Endometrium (tissue), 2 donors: ENCODE results near the gene IGF2.

Source experiments
- FAIRE-seq: peaks from 2 replicates; lab custom pipeline; 2012; peaks lifted over from hg19 to GRCh38; lab: Jason Lieb, UNC
- donor health status: control.
- donor health status: control.

Gene IGF2

GRCh38 chr11:2122907-2123627 lies 16.1 kb downstream of the IGF2 start:
- FAIRE-seq: no peak

GRCh38 chr11:2122222-2122906 lies 16.8 kb downstream of the IGF2 start:
- no peak for FAIRE-seq

GRCh38 chr11:2121227-2122130 lies 17.7 kb downstream of the IGF2 start:
- no peak for FAIRE-seq

- FAIRE-seq: no peak
Measured at GRCh38 chr11:2120359-2121100, 18.7 kb downstream of the IGF2 start.

- no peak for FAIRE-seq
Measured at GRCh38 chr11:2118677-2119076, 20.5 kb downstream of the IGF2 start.

- FAIRE-seq: no peak
Measured at GRCh38 chr11:2116680-2117079, 22.5 kb downstream of the IGF2 start.

GRCh38 chr11:2115308-2115707 lies 23.9 kb downstream of the IGF2 start:
- FAIRE-seq: no peak

- no peak for FAIRE-seq
Measured at GRCh38 chr11:2114430-2115241, 24.6 kb downstream of the IGF2 start.

GRCh38 chr11:2113776-2114175 lies 25.4 kb downstream of the IGF2 start:
- no peak for FAIRE-seq

GRCh38 chr11:2110521-2110920 lies 28.7 kb downstream of the IGF2 start:
- FAIRE-seq: no peak

- FAIRE-seq: no peak
Measured at GRCh38 chr11:2109541-2110019, 29.6 kb downstream of the IGF2 start.

GRCh38 chr11:2108675-2109491 lies 30.3 kb downstream of the IGF2 start:
- no peak for FAIRE-seq

- FAIRE-seq: no peak
Measured at GRCh38 chr11:2107941-2108630, 31.1 kb downstream of the IGF2 start.

- FAIRE-seq: no peak
Measured at GRCh38 chr11:2107521-2107920, 31.7 kb downstream of the IGF2 start.

- FAIRE-seq: no peak
Measured at GRCh38 chr11:2106583-2107209, 32.5 kb downstream of the IGF2 start.

GRCh38 chr11:2105511-2105910 lies 33.7 kb downstream of the IGF2 start:
- no peak for FAIRE-seq

GRCh38 chr11:2104524-2105440 lies 34.4 kb downstream of the IGF2 start:
- FAIRE-seq: no peak
